Measurements from ENCODE around the gene CDR2L. TPM values are rescaled to one million over a fixed set of nuclear protein-coding genes. Genes with fewer than 3 reads are reported as not detected.

The CDR2L gene
- 26.4 and 34.0 TPM in 2 replicates for total RNA-seq

GRCh38 chr17:74987418-74987908, at the start of gene CDR2L:
CDR2L (plus strand) TSS chr17:74987632; CDS start chr17:74988044, 412 bp downstream.

GRCh38 chr17:74972107-74972972, 15.1 kb upstream of the CDR2L start, which contains the start of gene HID1:
HID1 (minus strand) TSS chr17:74972759; CDS start chr17:74972656, 103 bp downstream.

GRCh38 chr17:75012346-75013091, 25.1 kb downstream of the CDR2L start, which contains the start of gene MRPL58:
MRPL58 (plus strand) TSS chr17:75012670; CDS start chr17:75012687, 17 bp downstream.

GRCh38 chr17:75046407-75047289, 59.2 kb downstream of the CDR2L start, which contains the start of the genes ATP5PD and KCTD2:
ATP5PD (minus strand) TSS chr17:75046969; CDS start chr17:75042650, 4,319 bp downstream.
KCTD2 (plus strand) TSS chr17:75047225; CDS start chr17:75047251, 26 bp downstream.

Other genes with a start within 250 kb of the CDR2L start
- gene NHERF1, start 239.0 kb upstream of the CDR2L start, total RNA-seq = 35.3 and 42.1 TPM in 2 replicates
- 26.4 and 32.0 TPM in 2 replicates for gene NAT9, start 211.3 kb upstream of the CDR2L start, total RNA-seq
- not detected in 2 replicates for gene GRIN2C, start 127.7 kb upstream of the CDR2L start, total RNA-seq
- 48.1 and 52.5 TPM in 2 replicates for gene FDXR, start 114.6 kb upstream of the CDR2L start, total RNA-seq
- gene FADS6, start 94.0 kb upstream of the CDR2L start, total RNA-seq = not detected in 2 replicates
- gene USH1G, start 64.4 kb upstream of the CDR2L start, total RNA-seq = not detected in 2 replicates
- gene OTOP2, start 63.4 kb upstream of the CDR2L start, total RNA-seq = not detected in 2 replicates
- not detected in 2 replicates for gene OTOP3, start 51.7 kb upstream of the CDR2L start, total RNA-seq
- under 0.01 and 0.53 TPM in 2 replicates for gene HID1, start 14.9 kb upstream of the CDR2L start, total RNA-seq
- 65.7 and 94.5 TPM in 2 replicates for gene MRPL58, start 25.0 kb downstream of the CDR2L start, total RNA-seq
- 375 and 445 TPM in 2 replicates for gene ATP5PD, start 59.3 kb downstream of the CDR2L start, total RNA-seq
- 19.7 and 20.8 TPM in 2 replicates for gene KCTD2, start 59.6 kb downstream of the CDR2L start, total RNA-seq
- 12.1 and 20.2 TPM in 2 replicates for gene SLC16A5, start 100.3 kb downstream of the CDR2L start, total RNA-seq
- 2.0 and 6.4 TPM in 2 replicates for gene ARMC7, start 122.3 kb downstream of the CDR2L start, total RNA-seq
- 120 TPM in 2 replicates for gene NT5C, start 144.1 kb downstream of the CDR2L start, total RNA-seq
- 272 and 335 TPM in 2 replicates for gene JPT1, start 166.9 kb downstream of the CDR2L start, total RNA-seq
- gene SUMO2, start 195.3 kb downstream of the CDR2L start, total RNA-seq = 87.7 and 98.0 TPM in 2 replicates
- gene NUP85, start 218.0 kb downstream of the CDR2L start, total RNA-seq = 32.1 and 38.9 TPM in 2 replicates